Measurements from ENCODE around the gene RET.
A peak's percentile ranks its signal among the peaks of the same experiment; 100 is the strongest.

RET gene

GRCh38 chr10:43064331-43065075 is 12.4 kb upstream of the RET start:
- DNase-seq = no peak

DNA sequence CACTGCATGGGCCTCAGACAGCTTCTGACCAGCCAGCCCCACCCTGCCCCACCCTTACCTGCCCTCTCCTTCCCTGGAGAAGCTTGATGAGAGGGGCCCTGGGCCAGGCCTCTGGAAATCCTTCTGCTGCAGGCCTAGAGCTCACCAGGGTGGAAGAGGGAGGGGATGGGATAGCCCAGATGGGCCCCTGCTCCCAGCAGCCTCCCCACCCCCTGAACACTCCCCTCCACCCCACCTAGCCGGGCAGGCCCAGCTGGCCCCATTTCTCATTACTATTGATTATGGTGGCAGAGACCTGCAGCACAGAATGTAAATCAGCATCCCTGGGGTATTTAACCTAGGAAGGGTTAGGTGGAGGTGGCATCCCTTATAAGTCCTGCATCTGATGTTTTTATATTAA is 11.6 kb upstream of the RET start:
- DNase-seq = no peak

GRCh38 chr10:43065761-43066160 is 11.1 kb upstream of the RET start:
- DNase-seq = no peak

- no peak for DNase-seq
Observed at GRCh38 chr10:43066481-43066880, 10.4 kb upstream of the RET start.

GRCh38 chr10:43067391-43068135 is 9.3 kb upstream of the RET start:
- no peak for DNase-seq

DNA sequence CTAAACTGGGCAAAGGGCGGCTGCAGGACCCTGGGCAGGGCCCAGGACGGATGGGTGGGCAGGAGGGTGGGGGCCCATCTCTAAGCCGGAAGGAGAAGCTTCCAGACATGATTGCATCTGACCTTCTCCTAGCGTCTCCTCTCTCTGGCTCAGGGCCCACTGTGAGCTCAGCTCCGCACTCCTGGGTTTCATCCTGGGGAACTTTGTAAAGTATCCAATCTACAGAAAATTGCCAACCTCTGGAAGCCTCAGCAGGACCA is 8.8 kb upstream of the RET start:
- DNase-seq = no peak

GRCh38 chr10:43068471-43069210 is 8.2 kb upstream of the RET start:
- DNase-seq = no peak

- no peak for DNase-seq
Observed at GRCh38 chr10:43069211-43069515, 7.7 kb upstream of the RET start.

DNA sequence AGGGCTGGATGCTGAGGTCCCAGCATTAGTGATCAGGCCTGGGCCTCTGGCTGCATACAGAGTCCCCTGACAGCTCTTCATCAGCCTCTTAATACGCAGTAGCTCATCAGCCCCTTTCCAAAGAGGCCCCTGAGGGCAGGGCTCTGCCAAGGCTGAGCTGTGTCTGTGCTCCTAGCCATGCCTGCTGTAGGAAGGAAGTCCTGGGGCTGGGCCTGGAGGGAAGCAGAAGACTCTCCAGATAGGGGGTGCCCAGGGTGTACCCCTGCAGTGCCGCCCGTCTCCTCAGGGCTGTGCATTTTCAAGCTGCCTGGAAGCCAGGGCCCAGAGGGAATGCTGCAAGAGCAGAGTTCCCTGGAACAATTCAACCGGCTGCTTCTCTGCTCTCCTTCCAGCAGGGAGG is 7.3 kb upstream of the RET start:
- DNase-seq = no peak

DNA sequence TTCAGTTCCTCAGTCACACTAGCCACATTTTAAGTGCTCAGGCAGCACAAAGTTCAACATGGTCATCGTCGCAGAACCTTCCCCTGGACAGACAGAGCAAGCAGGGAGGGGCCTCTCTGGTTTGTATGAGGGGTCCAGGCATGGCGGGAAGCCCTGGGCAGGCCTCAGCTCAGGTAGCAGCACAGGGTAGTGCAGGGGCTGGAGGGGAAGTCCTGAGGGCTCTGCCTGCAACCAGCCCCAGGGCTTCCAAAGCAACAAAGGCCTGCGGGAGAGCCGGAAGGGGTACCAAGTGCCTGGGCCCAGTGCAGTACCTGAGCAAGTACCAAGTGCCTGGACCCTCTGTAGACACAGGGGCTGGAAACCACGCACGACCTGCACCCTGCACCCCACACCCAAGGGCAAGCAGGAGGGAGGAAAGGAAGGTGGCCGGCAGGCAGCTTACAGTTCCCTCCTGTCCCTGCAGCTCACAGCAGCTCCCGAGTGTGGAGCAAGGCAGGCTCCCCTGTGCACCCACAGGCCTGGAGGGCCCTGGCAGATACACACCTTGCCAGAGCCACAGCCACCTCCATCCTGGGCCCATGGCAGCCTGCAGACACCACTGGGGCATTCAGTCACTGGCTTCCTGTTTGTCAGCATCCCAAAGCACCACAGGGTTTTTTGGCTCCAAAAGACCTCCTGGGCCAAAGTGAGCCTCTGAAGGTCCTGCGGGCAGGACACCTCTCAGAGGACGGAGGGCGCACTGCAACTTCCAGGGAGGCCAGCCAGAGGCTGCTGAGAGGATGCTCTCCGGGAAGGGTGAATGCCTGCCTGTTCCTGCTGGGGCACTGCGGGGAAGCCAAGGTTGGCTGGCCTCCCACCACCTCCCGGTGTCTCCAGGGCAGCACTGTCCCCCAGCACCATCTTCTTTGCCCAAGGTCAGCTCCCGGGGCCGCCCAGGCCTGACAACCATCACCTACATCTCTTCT is 6.5 kb upstream of the RET start:
- DNase-seq = no peak

DNA sequence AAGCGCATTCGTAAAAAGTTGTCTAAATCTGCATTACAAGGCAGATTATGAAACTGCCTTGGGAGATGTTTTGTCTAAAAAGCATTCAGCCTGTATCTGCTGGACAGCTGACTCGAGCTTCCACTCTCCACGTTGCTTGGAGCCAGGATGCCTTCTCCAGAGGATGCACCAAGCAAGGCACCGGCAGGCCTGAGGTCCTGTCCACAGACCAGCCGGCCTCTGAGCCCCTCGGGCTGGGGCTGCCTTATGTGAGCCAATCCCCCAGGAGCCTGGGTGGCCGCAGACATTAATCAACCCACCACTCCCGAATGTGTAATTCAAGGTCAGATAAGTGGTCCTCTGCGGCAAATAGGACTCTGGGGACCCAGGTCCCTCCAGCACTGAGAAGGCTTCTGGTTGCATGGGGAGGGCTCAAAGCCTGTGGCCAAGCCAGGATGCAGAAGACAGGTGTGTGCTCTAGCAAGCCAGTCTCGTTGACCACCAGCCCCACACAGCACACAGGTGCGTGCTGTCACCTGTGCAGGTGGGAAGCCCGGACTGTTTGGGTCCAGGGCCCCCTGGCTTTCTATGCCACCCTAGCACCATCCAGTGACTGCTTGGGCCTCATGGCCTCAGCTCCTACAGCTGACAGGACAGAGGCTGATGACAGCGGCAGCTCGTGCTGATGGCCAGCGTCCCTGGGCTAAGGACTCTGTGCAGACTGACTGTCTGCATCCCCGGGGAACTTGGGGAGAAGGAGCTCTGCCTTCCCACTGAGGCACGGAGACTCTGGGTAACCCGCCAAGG is 4.8 kb upstream of the RET start:
- DNase-seq = no peak

DNA sequence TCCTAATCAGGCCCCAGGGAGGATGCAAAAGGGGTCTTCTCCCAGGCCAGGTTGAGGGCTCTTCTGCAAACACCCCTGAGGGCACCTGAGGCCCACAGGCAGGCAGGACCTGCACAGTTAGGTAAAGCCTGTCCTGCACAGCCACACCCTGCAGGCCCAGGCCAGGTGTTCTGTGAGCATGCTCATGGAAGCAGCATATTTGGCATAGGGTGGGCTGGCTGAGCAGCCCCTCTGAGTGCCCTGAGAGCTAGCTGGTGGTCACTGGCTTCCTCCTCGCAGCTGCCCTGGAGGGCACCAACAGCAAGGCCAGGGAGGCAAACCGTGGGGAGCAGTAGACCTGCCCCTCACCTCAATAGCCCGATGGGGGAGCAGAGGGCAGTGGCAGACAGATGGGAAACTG is 3.7 kb upstream of the RET start:
- no peak for DNase-seq

DNA sequence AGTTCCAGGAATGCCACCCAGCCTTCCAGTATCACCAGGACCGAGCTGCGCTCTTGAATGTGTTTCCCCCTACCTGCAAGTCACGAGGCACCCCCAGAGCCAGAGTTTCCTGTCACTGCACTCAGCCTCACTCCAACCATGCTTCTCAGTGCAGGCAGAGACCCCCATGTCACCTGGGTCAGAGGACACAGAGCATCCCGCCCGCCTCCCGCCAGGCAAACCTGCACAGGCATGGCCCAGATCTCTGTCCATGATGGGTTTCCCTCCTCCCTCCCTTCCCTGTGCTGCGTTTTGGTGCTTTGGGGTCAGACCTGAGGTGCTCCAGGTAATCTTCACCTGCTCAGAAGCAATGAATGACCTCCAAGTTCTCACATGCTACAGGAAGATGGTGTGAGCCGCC is 3.1 kb upstream of the RET start:
- DNase-seq = no peak

DNA sequence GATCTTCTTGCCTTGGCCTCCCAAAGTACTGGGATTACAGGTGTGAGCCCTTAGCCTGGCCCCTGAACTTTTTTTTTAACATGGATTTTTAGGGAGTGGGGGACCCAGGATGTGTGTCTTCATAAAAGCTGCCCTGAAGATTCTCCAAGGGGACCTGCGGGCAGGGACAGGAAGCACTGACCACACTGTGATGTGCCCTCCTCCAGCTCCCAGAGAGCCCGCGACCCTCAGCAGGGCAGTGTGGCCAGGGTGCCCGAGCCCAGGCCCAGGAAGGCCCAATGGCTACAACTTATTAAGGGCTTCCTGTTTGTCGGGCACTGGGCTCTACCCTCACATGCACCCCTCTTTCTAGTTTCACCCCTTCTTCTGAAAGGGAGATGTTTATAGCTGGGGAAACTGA is 2.5 kb upstream of the RET start:
- DNase-seq = no peak

DNA sequence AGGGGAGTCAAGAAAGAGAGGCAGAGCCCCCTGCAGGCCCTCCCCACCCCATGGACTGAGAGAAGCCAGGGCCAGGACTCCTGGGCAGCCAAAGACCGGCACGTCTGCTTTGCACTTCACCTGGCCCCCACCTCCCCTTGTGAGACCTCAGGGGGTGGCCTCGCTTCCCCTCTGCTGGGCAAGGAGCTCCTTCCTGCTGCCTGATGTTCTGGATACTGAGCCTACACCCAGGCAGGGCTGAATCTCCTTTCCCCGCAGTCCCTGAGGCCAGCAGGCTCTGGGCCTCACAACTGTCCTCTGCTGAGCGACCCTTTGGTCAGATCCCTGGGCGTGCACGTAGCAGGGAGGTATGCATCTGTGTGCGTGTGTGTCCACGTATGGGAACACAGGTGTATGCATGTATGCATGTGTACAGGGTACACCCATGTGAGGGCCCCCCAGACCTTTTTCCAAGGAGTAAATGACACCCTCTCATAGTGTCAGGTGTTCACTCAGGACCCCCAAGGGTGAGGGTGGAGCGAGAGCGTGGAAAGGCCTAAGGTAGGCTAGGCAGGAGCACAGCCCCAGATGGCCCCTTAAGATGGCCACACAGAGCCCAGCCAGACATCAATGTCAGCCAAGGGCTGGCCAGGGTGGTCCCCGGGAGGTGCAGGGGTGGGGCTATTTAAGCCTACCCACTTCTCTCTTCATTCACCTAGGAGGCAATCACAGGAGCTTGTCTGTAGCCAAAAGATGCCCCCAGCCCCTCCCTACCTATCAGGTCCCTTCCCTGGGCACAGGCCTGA is 1.9 kb upstream of the RET start:
- DNase-seq = no peak

- DNase-seq = peak; percentile 21
Observed at GRCh38 chr10:43075612-43076003, 1.3 kb upstream of the RET start.

DNA sequence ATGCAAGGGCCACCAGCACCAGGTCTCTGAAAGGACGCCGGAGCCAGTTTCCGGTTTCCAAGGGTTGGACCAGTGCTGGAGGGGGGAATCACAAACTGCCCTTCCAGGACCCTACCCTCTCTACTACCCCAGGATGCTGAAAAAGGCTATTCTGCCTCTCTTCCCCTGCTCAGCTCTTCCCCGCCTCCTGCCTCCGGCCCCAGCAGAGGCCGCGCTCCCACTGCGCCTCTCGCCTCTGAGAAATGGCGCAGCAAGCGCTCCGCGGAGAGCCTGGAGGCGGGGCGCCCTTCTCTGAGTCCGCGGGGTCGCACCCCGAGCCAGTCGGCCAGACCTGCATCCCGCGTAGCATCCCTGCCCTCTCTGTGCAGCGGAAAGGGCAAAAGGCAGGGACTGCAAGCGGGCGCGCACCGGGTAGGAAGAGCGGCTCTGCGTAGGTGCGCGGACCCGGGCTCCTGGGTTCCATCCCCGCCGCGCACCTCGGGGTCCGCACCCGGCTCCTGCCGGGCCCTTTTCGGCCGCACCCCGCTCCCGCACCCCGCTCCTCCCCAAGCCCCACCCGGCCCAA is 476 bp upstream of the RET start:
- DNase-seq = peak; percentile 21

GRCh38 chr10:43077421-43078171 is 727 bp downstream of the RET start:
- no peak for DNase-seq

- DNase-seq = no peak
Observed at GRCh38 chr10:43078175-43078985, 1.5 kb downstream of the RET start.

DNA sequence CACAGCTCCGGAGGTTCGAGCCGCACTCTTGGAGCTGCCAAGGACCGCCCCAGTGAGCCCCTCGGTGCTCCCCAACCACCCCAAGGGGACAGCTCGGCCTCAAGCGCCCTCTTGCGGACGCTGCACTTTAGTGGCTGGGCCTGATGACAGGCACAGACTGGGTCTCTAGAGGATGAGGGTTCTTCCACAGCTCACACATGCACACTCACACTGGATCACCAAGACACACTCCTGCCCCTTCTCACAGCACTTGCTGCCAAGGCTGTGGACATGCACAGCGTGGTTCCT is 2.1 kb downstream of the RET start:
- DNase-seq = peak; percentile 43

Measured in activated CD4-positive, alpha-beta T cell treated with anti-CD3 and anti-CD28 coated beads, Interleukin-10, Interleukin-2, amounts not matched to agents 100 ng/mL and 50 ng/mL, durations not matched to agents 16 hours and 8 hours (primary cell).